ENCODE results near the gene MDM2. TPM values are rescaled to one million over a fixed set of nuclear protein-coding genes. Genes with fewer than 3 reads are reported as not detected.

MDM2 gene
- polyA plus RNA-seq, 1 of the 3 experiments (the other 2 are of a cell fraction), result 21.5 TPM

DNA sequence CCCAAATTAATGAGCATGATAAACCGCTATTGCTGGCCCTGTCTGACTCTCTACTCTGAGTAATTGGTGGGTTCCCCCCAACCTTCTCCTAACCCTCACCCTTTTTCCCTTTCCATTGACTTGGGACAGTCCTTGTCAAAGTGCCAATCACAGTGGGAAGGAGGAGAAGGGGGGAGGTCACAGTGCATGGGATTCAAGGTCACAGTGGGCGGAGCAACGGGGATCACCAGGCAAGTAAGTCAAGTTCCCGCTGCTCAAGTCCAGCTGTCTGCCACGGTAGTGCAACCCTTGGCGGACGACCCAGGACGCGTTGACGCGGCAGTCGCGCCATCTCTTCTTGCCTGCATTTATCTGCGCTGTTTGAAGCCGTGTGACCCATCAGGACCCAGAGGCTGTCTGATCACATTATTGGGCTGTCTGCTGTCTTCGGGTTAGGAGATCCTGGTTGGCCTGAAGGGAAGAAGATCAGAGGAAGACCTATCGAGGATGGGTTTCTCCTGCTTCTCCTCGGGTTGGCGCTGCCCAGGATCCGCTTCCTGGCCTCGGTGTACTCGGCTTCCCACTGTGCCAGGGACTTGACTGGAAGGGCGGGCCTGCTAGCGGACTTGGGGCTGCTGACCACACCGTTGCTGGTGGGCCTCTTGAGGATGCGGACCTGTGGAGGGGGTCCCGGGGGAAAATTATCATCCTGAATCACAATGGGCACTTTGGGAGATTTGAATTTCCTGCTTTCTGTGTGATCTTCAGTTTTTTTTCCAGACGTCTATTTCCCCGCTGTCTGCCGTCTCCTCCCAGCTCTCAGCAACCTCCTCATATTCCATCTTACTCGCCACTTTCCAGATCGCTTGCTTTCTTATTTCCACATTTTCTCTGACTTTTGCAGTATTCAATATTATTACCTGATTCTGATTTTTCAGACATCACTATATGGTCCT, 3.1 kb upstream of the MDM2 start:
- Histone ChIP-seq H3K9ac (no peak overlapping the region), H4K20me1 (ENCODE audit: insufficient read depth) (peaks cover 6% of the 10 kb centered on the region; the same call in 1 of the 2 replicates), H3K27me3 (ENCODE audit: insufficient read depth) (no peaks in the 10 kb centered on the region), H3K9me3 (no peaks in the 10 kb centered on the region; the same call in 1 of the 2 replicates), H3K36me3 (replicated peaks in 1 of 2; ENCODE audit: control insufficient read depth in 1 of 2, insufficient read depth in 2 of 2, low read length in 1 of 2) (peaks cover 7 to 9% of the 10 kb centered on the region in 2 experiments), H2AFZ (ENCODE audit: low read depth) (no peak overlapping the region), H3K4me2 (no peak overlapping the region), H3F3A (replicated peaks; ENCODE audit: insufficient read depth) (peaks cover 21% of the 10 kb centered on the region), H3K9me2 (no peaks in the 10 kb centered on the region), H3K4me1 (ENCODE audit: control insufficient read depth in 1 of 2, insufficient read depth in 2 of 2, low read depth in 1 of 2, low read length in 1 of 2) (no peaks in the 10 kb centered on the region; a peak in 1 of 4 replicates), H3K27ac (ENCODE audit: low read depth in 2 of 2, low read length in 1 of 2) (no peak overlapping the region), H3K4me3 (ENCODE audit: low read depth in 2 of 2, low read length in 1 of 2) (no peak overlapping the region), H3K79me2 (ENCODE audit: insufficient read depth) (peaks cover 19% of the 10 kb centered on the region)
- no peak for TF ChIP-seq MEF2A (IDR thresholded peaks at IDR 0.05; ENCODE audit: borderline replicate concordance, low read depth)
- no peak for TF ChIP-seq CHD2 (IDR thresholded peaks at IDR 0.05; ENCODE audit: low read length, partially characterized antibody)
- TF ChIP-seq, protein P1, sequence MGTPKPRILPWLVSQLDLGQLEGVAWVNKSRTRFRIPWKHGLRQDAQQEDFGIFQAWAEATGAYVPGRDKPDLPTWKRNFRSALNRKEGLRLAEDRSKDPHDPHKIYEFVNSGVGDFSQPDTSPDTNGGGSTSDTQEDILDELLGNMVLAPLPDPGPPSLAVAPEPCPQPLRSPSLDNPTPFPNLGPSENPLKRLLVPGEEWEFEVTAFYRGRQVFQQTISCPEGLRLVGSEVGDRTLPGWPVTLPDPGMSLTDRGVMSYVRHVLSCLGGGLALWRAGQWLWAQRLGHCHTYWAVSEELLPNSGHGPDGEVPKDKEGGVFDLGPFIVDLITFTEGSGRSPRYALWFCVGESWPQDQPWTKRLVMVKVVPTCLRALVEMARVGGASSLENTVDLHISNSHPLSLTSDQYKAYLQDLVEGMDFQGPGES (IDR thresholded peaks at IDR 0.05; ENCODE audit: low read depth, low read length), result no peak
- TF ChIP-seq RAD21 (IDR thresholded peaks at IDR 0.05; ENCODE audit: low read length), result no peak
- TF ChIP-seq GABPA (IDR thresholded peaks at IDR 0.05; ENCODE audit: low read depth), result no peak
- TF ChIP-seq POLR2AphosphoS5 (IDR thresholded peaks at IDR 0.05; ENCODE audit: low read depth, low read length), result no peak
- TF ChIP-seq EP300 (IDR thresholded peaks at IDR 0.05; ENCODE audit: borderline replicate concordance in 1 of 2, low read depth in 1 of 2, low read length in 1 of 2), result no peak
- TF ChIP-seq, protein P2, sequence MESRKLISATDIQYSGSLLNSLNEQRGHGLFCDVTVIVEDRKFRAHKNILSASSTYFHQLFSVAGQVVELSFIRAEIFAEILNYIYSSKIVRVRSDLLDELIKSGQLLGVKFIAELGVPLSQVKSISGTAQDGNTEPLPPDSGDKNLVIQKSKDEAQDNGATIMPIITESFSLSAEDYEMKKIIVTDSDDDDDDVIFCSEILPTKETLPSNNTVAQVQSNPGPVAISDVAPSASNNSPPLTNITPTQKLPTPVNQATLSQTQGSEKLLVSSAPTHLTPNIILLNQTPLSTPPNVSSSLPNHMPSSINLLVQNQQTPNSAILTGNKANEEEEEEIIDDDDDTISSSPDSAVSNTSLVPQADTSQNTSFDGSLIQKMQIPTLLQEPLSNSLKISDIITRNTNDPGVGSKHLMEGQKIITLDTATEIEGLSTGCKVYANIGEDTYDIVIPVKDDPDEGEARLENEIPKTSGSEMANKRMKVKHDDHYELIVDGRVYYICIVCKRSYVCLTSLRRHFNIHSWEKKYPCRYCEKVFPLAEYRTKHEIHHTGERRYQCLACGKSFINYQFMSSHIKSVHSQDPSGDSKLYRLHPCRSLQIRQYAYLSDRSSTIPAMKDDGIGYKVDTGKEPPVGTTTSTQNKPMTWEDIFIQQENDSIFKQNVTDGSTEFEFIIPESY (IDR thresholded peaks at IDR 0.05; ENCODE audit: borderline replicate concordance, low read depth), result no peak
- no peak for TF ChIP-seq REST (IDR thresholded peaks at IDR 0.05; ENCODE audit: low read depth, low read length)
- no peak for TF ChIP-seq FOSL2 (IDR thresholded peaks at IDR 0.05; ENCODE audit: borderline replicate concordance, low read depth)
- TF ChIP-seq ELF1 (IDR thresholded peaks at IDR 0.05), result no peak
- ChIA-PET POLR2A (no interaction called here), CTCF (no interaction called here)
- DNase-seq, result no peak
- WGBS (ENCODE audit: low lambda C conversion rate), result 94% methylated on average over 28 of the region's 32 CpGs

All from SK-N-SH (cell line).